Activated CD4-positive, alpha-beta T cell treated with anti-CD3 and anti-CD28 coated beads, Interleukin-2, amount 50 U/mL, for 1 hour (primary cell): ENCODE results near the gene ITGBL1.

Experiments
- DNase-seq: peaks from one replicate; pipeline ENCODE4 v3.0.0-alpha.2; 2020

Gene ITGBL1

DNA sequence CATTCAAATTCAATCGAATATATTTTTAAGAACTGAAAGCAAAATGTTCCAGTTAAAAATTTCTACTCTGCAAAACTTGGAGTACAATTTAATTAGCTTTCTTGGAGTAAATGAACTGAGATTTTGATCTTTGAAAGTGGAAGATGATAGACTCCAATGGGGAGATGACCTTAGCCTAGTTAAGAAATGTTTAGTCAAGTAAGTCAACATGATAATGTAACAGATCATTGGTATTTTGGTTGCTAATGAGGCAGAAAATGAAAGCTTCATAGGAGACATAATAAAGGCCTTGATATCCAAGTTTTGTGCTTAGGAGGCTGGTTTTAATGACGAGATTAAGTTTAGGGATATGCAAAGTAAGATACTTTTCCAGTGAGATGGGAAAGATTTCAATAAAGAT, 181.7 kb downstream of the ITGBL1 start:
- DNase-seq = no peak

DNA sequence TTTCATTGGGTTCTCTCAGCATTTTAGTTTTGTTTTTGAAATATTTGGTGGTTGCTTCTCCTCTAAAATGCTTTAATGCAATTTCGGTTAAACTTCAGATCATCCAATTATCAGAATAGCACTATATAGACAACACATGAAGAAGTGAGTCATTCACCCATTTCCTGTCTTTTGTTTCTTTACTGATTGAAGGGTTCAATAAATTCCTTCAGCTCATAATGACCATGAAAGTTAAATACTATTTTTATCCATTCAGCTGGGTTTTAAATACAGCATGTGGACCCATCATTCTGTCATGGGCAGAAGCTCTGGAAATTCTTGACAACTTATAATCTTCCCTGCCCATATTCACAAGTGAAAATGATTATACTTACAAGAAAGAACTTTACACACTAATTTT, 187.2 kb downstream of the ITGBL1 start:
- no peak for DNase-seq

GRCh38 chr13:101640788-101641400, 188.4 kb downstream of the ITGBL1 start:
- DNase-seq = no peak

DNA sequence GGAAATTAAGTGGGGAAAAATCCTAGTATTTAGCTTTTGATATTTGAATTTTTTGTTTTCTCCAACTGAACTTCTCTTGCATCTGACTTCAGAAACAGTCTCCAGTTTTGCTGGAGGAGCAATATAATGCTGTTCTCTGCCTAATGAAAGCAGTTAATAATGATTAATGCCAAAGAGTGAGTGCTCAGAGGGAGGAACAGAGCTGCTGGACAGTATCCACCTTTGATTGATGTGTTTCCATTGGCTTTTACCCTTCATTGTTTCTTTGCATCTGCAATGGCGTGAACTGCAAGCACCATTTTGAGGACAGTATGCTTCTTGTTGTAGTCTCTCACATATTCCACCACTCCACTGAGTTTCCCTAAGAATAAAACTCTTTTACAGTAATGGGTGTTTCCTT, 193.4 kb downstream of the ITGBL1 start:
- no peak for DNase-seq

- no peak for DNase-seq
Observed at GRCh38 chr13:101647760-101648159, 195.3 kb downstream of the ITGBL1 start.

GRCh38 chr13:101648766-101649487, 196.5 kb downstream of the ITGBL1 start:
- DNase-seq = no peak

DNA sequence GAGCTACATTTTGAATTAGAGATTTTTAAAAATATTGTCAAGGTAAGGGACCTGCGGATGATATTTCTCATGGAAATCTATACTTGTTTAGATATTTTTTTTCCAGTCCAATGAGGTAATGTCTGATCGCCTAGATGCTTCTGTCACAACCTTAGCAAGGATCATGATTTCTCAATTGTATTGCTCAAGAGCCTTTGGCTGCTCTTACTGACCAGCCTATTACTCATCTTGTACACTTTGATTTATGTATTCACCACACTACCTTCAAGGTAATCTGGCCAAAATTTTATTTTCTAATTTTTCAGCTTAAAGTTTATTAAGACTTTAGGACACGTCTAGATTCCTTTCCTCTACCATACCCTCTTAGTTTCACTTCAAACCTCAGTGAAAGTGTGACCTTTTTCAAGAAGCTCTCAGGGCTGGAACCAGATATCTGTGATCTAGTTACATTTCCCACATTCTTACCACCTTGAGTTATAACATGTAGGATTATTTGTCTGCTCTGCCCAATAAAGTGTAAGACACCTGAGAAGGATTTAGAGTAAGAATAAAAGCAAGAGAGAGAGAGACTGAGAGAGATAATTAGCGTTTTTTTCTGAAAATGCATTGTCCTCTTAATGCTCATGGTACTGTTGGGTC, 197.1 kb downstream of the ITGBL1 start:
- no peak for DNase-seq

GRCh38 chr13:101654883-101655282, 202.4 kb downstream of the ITGBL1 start:
- DNase-seq = no peak

DNA sequence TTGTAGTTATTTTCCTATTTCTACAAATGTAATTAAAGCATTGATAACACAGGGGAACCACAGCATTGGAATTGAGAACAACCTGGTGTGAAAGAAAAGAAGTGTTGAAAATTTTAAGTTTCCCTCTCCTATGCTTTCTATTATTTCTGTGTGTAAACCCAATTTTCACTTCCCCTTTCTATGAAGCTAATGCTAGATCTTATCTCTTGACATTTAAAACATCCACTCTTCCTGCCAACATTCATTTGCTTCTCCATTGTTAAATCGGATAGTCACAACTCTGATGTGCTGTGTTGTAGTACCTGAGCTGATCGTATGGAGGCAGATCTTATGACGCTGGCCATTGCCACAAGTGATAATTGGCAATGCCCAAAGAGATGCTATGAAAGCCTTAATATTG, 203.0 kb downstream of the ITGBL1 start:
- DNase-seq = no peak

DNA sequence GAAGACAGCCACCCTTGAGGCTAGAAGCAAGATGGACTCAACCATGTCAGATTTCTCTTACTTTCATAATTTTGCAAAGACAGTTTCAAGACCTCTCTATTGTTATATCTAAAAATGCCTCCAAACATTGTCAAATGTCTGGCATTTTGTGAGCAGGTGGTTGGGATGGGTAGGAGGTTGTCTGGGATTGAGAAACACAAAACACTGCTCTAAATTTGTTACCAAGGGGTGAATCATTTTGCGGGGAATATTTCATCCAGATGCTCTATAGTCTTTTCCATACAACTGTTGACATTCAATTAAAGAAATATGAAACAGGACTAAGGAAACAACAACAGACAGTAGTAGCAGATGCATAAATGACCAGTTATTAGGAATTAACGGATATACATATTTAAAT, 208.2 kb downstream of the ITGBL1 start:
- no peak for DNase-seq

DNA sequence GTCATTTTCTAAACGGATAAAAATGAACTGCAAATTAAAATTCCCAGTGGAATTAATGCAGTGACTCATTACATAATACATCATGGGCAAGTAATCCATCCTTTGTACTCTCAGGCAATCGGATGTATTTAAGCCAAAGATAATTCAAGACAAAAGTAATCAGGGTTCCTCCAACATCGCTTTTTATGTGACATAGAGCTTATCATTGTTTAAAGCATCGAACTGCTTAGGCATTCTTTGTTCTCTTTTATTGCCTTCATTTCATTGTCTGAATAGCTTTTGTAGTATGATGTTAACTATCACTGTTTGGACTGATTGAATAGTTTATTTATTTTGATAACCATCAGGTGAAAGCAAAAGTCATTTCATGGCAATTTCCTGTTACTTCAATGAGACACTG, 209.4 kb downstream of the ITGBL1 start:
- DNase-seq = no peak

DNA sequence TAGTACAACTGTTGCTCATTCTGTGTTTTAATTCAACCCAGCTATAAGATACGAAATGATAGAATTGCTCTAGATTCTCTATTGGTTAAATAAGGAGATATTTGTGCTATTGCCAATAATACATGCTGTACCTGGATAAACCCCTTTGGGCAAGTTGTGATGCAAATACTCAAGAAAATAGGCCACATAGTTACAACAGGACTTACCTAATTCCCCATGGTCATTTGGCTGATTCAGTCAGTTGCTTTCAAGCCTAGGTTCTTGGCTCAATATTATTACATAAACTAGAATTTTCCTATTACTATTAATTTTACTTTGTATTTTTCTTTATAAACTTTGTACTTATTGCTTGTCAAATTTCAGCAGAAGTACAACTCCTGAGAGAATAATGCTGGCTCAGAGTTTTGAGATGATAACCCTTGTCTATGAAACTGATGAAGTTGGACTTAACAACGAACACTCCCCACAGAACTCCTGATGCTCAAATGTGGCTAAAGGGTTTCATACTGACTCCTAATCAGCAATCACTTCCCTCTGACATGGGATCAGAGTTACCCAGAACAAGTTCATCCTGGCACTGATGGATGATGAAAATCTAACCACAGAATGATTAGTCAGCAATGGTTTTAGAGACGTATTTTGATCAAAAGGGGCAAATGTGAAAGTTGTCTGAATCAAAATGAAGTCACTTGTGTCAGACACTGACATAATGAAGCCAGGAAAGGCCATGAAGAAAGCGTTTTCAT, 221.1 kb downstream of the ITGBL1 start:
- no peak for DNase-seq

- no peak for DNase-seq
Observed at GRCh38 chr13:101681834-101682233, 229.4 kb downstream of the ITGBL1 start.

DNA sequence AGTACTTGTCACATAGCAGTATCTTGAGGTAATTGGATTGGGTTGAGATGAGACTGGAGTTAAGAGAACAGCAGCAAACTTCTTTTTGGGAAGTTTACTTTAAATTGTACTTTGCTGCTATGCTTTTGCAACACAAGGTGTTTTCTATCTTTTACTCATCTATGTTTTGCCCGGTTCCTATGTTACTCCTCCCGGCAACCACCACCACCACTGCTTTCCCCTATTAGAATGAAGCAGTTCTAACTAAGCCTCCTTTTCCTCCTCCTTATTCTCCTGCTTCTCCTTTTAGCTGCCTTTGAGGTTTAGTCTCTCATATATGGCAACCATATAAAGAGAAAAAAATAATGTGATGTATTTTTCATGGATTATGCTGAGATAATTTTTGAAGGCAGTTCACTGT, 233.5 kb downstream of the ITGBL1 start:
- no peak for DNase-seq

DNA sequence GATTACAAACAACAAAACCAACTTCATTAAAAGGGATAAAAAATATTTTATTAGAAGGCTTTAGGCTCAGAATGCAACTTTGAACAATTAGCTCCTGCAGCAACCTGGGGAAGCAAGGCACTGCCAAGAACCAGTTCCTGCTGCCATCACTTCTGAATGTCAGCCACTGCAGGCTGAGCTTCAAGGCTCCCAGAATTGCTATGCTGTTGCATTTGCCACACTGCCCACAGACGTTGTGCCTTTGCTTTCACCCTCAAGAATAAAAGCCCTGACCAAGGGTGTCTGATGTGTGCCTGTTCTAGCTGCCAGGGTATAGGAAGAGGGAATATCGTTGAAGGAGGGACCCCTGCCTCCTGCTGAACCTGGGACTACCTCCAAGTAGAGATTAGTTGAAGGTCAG, 238.4 kb downstream of the ITGBL1 start:
- no peak for DNase-seq

DNA sequence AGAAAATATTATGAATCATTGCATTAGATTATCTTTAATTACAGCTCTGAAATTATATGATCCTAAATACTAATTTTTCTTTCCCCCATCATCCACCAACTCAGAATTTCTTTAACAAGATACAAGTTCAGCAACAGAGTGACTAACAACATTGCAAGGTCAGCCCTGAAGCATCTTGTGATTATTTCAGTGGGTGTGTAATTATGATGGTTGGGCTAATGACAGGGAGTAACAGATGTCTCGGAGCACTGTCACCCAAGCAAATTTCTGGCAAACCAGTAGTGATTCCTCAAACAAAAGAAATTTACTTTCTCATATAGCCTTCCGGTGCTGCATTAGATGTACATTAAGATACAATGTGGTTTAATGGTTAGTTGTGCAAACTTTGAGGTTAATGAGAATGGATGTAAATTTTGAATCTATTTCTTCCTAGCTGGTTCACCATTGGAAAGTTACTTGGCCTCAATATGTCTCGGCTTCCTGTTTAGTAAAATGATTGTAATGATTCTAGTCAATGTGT, 238.9 kb downstream of the ITGBL1 start:
- no peak for DNase-seq

DNA sequence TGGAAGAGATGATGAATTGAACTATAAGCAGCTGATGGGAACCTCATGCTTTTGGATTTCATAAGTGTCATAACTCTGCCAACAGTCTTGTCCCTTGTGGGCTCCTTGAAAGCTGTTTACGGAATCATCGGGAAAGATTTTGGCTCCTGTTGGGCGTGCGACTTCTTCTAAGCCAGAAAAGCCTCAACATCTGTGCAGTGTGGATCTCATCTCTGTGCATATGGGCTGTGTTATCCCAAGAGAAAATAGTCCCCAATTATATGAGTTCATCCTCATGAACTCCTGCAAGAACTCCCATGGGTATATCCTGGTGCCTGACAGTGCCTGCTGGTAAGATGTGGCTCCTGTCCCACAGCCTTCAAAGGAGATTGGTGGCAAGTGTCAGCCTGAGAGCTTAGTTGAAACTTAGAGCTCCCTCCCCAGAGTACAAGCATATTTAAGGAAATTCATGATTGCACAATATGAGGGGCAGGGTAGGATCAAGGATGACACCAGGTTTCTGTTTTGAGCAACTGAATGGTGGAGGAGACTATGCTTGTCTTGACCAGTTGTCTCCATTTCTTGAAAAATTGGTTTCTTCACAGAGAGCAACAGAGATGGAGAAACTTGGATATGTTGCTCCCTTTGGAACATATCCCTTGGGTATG, 243.5 kb downstream of the ITGBL1 start:
- no peak for DNase-seq

- no peak for DNase-seq
Observed at GRCh38 chr13:101697745-101698144, 245.3 kb downstream of the ITGBL1 start.

DNA sequence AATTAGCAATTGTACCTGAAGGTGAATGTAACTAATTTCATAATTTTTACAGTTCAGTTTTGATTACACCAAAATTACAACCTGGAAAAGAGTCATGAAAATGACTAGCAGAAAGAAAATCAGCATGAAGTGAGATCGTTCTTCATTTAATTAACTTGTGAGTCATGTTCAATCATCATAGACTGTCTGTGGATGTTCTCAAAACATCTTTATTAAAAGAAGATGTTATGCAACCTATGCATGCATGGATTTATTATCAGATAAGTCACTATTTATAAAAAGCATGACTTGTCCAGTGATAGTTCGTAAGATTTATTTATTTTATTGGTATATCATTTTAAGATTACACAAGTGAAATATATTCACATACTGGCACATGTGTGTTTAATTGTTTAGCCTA, 245.9 kb downstream of the ITGBL1 start:
- no peak for DNase-seq

DNA sequence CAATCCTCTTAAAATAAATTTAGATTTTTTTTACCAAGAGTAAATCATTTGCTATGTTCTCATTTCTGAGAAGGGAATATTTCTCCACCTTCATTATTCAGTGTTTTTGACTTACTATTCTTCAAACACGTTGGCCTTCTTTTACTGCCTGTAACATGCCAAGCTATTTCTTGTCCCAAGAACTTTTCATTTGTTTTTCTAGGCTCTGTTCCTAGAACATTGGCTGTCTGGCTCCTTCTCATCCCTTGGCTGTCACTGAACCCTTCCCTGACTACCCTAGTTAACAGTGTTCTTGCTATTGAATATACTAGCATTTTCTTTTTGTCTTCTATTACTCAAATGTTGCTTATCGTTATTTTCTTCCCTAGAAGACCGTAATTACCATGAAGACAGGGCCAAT, 248.1 kb downstream of the ITGBL1 start:
- DNase-seq = no peak

GRCh38 chr13:101703081-101703480, 250.6 kb downstream of the ITGBL1 start:
- DNase-seq = no peak

DNA sequence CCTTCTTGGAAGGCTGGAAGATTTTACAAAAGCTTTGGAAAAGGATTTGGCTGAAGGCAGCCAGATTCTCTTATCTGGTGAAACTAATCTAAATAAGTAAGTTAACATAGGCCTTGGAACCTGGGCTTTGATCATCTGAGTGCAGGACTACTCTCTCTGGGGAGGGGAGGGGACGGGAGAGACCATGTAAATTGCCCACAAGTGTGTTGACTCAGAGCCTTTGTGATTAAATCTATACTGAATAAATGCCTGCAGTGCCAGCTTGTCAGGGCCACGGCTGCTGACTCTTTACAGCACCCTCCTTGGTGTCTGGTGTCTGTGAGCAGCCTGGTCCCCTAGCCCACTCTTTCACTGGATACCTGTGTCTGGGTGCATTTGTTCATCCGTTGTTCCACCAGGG, 251.4 kb downstream of the ITGBL1 start:
- no peak for DNase-seq

GRCh38 chr13:101706651-101707050, 254.2 kb downstream of the ITGBL1 start:
- no peak for DNase-seq
